GM21447 (cell line): ENCODE data around the gene ACADVL.

Experiments used
- ATAC-seq: cut with Tn5 transposase; IDR thresholded peaks from one replicate; pipeline ENCODE4 v1.9.1; 2021; ENCODE audit not compliant: unreplicated experiment

ACADVL gene

DNA sequence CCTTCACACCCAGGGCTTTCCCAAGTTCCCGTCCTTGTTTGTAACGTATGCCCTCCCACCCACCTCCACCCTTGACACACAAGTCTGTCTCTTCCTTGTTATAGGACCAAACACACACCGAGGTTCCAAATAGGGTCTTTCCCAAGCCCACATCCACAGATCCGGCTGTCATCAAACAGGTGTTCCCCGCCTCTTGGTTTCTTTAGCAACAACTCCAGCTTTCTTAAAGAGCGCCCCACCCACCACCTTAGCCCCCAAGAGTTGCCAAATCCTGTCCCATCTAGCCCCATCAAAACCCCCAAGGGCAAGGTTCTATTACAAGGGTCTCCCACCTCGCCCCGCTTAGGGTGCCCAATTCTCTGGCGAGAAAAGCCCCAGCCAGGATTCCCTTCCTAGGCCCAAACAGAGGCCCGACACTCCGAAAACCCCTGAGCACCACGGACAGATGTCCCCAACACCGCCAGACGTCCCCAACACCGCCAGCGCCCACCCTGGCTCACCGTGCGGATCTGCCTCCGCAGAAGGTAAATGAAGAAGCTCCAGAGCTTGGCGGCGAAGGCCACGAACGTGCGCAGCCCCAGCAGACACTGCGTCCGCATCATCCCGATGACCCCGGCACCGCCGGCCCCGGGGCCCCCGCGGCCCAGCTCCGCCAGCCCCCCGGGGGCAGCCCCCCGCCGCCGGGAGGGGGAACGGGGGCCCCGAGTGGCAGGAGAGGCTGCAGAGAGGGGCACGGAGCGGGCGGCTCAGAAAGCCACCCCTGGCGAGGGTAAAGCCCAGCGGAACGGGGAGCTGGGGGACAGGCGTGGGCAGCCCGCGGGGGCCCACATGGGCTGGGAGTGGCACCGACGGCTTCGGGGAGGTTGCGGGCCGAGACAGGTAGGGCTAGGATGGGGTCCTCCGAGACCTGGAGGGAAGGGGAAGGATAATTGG is 31.2 kb downstream of the ACADVL start:
- ATAC-seq = peak; percentile 2

DNA sequence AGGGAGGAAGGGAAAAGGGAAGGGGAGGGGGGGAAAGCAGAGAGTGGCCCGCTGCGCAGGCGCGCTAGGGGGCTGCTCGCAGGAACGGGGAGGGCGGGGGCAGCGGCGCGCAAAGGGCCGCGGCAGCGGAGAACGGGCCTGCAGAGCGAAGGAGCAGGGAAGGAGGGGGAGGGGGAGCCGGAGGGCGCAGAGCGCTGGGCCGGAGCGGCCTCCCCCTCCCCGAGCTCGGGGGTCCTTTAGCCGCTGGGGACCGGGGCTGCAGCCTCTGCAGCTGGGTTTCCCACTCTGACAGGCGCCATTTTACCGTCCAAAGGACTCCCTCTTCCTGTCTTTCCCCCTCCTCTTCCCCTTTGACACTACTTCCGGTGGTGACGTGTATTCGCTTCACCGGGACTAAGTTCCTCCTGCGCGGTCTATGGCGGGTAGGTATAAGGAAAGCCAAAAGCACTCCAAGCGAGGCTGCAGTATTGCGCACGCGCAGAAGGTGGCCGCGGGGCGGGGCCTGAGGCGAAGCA is 32.0 kb downstream of the ACADVL start, which contains the start of gene CTDNEP1:
TSS of gene CTDNEP1 (minus strand) at position 74 of the 515 bp plus-strand sequence. CDS start 438 bp downstream, outside the sequence.
- ATAC-seq = peak; percentile 85

DNA sequence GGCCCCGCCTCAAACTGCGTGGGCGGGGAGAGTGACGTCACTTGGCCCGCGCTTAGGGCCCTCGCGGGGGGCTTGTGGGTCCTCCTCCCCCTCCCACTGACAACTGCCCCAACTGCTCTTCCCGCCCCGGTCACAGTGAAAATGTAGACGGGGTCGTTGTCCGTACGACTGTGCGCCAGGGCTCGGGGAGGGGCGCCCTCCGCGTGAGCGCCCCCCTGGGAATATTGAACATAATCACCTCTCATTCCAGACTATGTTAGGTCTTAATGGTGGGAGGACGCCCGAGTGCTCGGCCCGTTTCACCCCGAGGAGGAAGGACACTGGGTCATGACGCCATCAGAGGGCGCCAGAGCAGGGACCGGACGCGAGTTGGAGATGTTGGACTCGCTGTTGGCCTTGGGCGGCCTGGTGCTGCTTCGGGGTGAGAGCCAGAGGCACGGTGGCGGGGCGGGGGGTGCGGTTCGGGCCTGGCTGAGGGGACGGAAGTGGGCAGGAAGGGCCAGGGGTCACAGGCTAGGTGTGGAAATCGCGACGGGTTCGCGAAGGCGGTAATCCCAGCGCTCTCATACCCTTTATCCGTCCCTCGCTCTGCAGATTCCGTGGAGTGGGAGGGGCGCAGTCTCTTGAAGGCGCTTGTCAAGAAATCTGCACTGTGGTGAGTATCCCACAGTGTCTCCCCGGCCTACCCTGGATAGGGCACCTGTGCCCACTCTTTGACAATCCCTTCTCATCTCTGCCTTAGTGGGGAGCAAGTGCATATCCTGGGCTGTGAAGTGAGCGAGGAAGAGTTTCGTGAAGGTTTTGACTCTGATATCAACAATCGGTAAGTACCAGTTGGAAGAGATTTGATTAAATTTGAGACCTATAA is 32.7 kb downstream of the ACADVL start, which contains the start of gene ELP5:
TSS of gene ELP5 (plus strand) at position 40 of the 868 bp plus-strand sequence. CDS start at position 376, 336 bp downstream.
- peak; percentile 56 for ATAC-seq

DNA sequence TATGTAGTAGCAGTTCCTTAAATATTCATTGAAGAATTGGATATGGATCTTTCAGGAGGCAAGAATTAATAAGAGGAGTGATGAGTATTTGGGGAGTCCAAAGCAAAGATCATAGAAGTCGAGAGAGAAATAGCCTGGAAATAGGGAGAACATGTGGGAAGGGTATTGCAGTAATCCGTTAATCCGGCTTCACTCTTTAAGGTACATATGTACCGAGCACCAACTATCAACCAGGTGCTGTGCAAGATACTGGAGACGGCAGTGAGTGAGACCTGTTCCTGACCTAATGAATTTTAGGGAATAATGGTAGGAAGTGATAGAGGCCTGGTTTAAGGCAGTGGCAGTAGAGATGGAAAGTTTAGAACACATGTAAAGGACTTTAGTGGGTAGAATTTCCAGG is 33.3 kb downstream of the ACADVL start:
- no peak for ATAC-seq

DNA sequence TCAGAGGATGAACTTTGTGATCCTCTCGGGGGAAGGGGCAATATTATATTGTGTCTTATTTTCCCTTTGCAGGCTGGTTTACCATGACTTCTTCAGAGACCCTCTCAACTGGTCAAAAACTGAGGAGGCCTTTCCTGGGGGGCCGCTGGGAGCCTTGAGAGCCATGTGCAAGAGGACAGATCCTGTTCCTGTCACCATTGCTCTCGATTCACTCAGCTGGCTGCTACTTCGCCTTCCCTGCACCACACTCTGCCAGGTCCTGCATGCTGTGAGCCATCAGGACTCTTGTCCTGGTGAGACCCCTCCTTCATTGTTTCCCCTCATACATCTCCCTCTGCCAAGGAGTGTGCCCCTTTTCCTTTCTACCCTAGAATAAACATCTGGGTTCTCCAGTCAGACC is 34.8 kb downstream of the ACADVL start:
- no peak for ATAC-seq

DNA sequence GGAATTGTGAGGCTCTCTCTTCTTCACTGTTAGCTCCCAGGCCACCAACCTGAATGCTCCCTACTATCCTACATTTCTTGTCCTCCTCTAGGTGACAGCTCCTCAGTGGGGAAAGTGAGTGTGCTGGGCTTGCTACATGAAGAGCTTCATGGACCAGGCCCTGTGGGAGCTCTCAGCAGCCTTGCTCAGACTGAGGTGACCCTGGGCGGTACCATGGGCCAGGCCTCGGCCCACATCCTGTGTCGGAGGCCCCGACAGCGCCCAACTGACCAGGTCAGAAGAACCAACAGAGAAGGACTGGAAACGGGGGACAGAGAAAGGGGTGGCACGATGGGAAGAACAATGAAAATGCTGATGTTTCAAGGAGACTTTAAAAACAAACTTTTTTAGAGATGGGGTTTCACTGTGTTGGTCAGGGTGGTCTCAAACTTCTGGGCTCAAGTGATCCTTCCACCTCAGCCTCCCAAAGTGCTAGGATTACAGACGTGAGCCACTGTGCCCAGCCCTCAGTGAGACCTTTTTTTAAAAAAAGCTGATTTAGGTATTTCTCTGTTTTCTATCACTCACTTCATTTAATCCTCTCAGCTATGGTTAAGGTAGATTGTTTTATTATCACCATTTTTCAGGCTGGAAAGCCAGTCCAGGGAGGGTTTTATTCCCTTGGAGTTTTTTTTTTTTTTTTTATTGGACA is 37.2 kb downstream of the ACADVL start:
- no peak for ATAC-seq

DNA sequence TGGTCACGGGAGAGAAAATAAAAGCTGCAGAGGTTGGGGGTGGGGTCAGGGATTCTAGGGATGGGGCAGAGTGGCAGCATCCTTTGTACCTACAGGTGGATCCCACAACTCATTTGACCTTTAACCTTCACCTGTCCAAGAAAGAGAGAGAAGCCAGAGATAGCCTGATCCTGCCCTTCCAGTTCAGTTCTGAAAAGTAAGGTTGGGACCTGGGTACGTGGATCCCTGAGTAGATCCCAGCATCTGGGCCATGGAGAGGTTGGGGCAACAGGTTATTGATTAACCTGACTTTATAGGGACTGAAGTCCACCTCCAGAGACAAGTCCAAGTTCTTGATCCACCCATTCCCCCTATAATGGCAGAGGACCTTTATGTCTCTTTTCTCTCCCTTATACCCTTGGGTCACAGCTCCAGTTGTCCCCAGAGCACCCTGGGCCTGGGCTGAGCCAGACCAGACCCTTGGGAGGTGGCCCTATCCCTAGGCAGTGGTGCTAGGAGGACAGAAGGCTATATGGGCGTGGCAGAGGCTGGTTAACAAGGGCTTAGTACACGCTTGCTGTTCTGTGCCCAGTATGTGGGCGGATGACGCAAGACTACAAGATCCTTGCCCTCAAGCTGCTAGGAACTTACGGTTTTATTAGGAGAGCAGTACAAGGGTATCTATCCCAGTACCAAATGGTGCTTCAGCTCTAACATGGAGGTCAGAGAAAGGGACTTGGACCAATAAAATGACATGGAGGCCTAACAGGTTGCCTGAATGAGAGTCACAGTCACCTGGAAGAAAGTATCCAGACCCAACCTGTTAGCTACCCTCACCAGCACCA is 39.2 kb downstream of the ACADVL start:
- no peak for ATAC-seq

DNA sequence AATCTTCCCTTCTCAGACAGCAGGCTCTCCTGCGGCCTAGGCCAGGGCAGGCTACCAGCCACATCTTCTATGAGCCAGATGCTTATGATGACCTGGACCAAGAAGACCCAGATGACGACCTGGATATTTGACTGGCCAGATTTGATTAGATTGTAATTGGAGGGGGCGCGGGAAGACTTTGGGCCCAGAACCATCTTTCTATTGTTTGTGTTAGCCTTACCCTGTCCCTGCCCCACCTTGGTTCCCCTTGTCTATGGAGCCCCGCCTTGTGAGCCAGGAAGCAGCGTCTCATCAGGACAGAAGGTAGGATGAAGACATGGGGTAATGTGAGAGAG is 39.8 kb downstream of the ACADVL start:
- no peak for ATAC-seq

DNA sequence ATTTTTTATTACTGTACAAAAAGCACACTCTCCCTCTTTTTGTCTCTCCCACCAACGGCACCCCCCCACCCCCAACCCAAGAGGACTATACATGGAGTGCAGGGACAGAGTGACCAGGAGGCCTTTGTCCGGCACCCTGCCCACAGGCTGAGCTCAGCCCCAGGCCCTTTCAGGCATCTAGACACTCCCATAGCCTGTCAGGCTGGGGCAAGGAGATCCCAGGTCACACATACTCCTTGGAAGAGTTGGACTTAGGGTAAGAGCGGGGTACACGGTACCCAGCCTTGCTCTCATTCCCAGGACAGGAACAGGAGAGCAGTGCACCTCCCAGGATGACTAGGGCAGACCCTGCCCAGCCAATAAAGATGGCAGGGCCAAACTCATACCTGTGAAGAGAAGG is 40.4 kb downstream of the ACADVL start:
- no peak for ATAC-seq

DNA sequence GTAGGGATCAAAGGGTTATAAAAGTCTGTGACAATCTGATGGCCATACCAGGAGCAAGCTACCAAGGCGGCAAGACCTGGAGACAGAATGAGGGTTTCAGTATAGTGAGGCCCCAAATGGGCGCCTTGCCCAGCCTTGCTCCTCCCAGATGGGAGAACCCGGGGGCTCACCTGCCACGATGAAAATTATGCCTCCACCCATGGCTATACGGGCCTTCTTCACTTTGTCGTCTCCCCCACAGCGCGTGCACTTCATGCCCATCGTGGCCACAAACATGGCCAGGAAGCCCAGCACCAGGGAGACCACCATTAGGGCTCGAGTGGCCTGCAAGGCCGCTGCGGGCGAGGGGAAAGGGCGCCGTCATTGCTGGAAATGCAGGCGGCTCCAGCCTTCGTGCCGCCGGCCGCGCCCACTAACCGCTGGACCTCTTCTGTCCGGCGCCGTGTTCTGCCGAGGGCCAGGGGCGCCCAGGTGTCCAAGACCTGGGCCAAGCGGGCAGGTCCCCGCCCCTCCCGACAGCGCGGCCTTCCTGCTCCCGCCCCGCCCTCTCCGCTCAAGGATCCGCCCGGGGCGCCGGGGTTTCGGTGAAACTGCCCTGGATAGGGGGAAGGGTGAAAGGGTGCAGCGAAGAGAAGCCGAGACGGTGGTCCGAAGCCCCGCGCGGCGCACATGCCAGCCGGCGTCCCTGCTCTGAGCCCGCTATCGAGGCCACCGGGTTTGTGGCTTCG is 41.1 kb downstream of the ACADVL start:
- ATAC-seq = no peak

DNA sequence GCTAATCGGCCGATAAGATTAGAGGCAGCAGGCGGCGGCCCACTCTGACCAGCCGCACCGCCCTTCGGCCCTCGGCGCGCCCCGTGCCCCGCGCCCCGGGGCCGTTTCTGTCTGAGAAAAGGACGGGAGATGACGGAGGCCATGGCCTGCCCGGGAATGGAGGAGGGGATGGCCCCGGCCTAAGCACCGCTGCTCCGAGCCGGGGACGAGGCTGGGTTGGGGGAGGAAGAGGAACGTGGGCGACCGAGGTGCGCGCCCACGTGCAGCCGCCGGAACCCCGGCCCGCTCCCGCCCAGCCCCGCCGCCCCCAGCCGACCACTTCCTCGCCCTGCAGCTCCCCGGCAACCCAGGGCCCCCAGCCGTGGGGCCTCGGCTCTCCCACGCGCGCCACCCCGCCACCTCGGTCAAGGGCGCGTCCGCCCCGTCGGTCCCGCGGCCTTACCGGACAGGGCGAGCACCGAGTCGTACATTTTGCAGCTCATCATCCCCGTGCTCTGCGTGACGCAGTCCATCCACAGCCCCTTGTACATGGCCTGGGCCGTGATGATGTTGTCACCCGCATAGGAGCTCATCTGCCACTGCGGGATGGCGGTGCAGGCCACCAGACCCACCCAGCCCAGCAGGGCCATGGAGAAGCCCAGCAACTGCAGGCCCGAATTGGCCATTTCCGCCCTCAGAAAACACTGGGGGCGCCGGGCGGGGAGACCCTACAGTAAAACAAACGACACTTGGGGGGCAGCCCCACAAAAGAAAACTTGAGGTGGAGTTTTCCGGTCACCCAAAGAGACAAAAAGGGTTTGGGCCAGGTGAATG is 41.8 kb downstream of the ACADVL start:
- ATAC-seq = no peak

DNA sequence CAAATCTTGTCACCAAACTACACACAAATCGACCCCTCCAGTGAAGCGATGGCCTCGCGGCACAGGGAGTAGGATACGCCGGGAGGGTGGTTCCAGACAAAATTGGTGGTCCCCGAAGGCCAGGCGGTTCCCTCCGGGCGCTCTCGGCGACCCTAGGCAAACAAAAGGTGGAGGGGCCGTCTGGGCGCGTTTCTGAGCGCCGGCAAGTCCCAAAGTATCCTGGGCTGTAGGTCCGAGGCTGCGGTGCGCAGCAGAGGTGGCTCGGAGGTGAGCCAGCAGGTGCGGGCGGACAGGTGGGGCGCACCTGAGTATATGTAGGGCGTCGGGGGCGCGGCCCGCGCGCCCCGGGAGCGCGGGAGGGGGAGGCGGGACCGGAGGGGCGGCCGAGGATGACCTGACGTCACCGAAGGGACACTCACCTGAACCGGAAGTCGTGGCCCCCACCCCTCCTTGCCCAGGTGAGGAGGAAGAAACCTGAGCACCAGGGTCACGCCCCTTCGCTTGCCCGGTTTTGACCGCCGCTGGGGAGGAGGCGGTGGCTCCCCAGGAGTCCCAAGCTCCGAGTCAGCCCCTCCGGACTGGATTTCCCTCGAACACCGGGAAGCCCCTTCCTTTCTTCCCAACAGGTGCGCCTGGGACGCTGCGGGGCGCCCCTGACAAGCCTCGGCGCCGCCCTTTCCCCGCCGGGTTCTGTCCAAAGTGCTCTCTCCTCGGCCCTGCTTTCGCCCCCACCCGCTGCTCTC is 42.6 kb downstream of the ACADVL start, which contains the start of gene CLDN7:
TSS of gene CLDN7 (minus strand) at position 287 of the 743 bp plus-strand sequence. CDS start 435 bp downstream, outside the sequence.
- no peak for ATAC-seq

DNA sequence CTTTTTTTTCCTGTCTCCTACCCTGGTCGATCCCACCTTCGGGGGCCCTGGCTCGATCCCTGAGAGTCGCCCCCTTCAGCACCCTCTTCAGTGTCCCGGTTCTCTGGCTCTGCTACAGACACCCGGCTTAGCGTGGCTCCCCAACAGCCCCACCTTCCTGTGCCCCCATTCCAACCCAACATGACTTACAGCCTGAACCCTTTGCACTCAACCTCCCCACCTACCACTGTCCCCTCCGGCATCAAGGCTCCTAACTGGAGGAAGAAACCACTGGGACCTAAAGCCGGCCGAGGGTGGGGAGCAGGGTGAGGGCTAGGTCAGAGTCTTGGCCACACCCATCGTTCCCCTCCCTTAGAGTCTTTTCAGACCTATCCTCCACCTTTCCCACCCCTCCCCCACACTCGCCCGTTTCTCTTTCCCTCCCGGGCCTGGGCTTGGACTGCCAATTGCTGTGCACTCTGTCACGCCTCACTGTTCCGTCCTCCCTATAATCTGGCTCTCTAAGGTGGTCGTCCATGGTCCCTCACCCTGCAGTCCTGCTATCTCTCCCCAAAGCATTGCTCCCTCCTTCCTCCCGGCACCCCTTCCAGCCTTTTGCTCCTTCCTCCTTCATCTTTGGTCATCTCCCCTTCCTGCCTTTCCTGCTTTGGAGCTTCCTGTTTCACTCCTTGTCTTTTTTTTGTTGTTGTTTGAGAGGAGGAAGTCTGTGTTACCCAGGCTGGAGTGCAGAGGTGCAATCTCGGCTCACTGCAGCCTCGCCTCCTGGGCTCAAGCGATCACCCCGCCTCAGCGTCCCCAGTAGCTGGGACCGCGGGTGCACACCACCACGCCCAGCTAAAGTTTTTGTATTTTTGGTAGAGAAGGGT is 43.4 kb downstream of the ACADVL start:
- ATAC-seq = no peak

DNA sequence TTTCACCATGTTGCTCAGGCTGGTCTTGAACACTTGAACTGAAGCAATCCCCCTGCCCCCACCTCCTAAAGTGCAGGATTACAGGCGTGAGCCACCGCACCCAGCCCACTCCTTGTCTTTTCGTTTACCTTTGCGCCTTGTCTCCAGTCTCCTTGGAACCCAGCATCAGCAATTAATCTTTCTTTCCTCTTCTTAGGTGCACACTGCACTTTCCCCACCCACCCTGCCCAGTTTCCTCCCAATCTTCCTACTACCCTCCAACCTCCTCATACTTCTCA is 44.0 kb downstream of the ACADVL start:
- ATAC-seq = no peak

DNA sequence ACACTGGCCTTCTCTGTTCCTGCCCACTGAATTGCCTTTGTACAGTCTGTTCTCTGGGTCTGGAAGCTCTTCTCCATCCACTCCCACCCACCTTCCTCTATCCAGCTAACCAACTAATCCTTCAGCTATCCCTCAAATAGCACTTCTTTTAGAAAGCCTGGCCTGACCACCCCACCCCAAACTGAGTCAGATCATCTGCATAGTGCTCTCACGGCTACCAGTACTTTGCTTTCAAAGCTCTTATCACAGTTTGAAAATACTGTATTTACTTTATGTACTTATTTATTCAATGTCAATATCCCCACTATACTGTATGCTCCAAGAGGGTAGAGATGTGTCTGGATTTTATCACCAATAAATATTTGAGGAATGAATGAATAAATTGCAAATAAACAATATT is 47.0 kb downstream of the ACADVL start:
- ATAC-seq = no peak
